ENCODE data around the gene ODAM. TPM values are rescaled to one million over a fixed set of nuclear protein-coding genes. Genes with fewer than 3 reads are reported as not detected.

The ODAM gene
- total and polyA plus RNA-seq, 7 donors: not detected

GRCh38 chr4:70190579-70190978 is 4.9 kb upstream of the ODAM start:
- H3K36me3 ChIP-seq (ENCODE audit: insufficient read depth in 1 of 2, low read depth in 1 of 2): no peaks in the 10 kb centered on the region
- DNase-seq (no peak), ATAC-seq (no peak)
- no peaks in the 10 kb centered on the region for H3K27me3 ChIP-seq (ENCODE audit: insufficient read depth in 3 of 3, low read length in 2 of 3)
- no peak overlapping the region for H3K27ac ChIP-seq
- 92 to 96% (median 95%) methylated on average over 1 of the region's 1 CpG for WGBS, 3 donors
- no peaks in the 10 kb centered on the region for H3K4me1 ChIP-seq
- intact Hi-C loops (cut with DNase I): no loop called here
- TF ChIP-seq, protein P1, sequence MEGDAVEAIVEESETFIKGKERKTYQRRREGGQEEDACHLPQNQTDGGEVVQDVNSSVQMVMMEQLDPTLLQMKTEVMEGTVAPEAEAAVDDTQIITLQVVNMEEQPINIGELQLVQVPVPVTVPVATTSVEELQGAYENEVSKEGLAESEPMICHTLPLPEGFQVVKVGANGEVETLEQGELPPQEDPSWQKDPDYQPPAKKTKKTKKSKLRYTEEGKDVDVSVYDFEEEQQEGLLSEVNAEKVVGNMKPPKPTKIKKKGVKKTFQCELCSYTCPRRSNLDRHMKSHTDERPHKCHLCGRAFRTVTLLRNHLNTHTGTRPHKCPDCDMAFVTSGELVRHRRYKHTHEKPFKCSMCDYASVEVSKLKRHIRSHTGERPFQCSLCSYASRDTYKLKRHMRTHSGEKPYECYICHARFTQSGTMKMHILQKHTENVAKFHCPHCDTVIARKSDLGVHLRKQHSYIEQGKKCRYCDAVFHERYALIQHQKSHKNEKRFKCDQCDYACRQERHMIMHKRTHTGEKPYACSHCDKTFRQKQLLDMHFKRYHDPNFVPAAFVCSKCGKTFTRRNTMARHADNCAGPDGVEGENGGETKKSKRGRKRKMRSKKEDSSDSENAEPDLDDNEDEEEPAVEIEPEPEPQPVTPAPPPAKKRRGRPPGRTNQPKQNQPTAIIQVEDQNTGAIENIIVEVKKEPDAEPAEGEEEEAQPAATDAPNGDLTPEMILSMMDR (IDR thresholded peaks at IDR 0.05): no peak
- H3K9me3 ChIP-seq: no peaks in the 10 kb centered on the region
- no peak overlapping the region for H3K4me3 ChIP-seq

GRCh38 chr4:70191647-70192046 is 3.9 kb upstream of the ODAM start:
- no peak for DNase-seq
- Histone ChIP-seq H3K27ac (no peak overlapping the region), H3K27me3 (ENCODE audit: insufficient read depth in 3 of 3, low read length in 2 of 3) (no peaks in the 10 kb centered on the region), H3K9me3 (no peaks in the 10 kb centered on the region), H3K4me1 (no peaks in the 10 kb centered on the region), H3K36me3 (ENCODE audit: insufficient read depth in 1 of 2, low read depth in 1 of 2) (no peaks in the 10 kb centered on the region), H3K4me3 (no peak overlapping the region)
- 33 to 44% (median 37%) methylated on average over 1 of the region's 1 CpG for WGBS, 3 donors
- ATAC-seq: no peak
- TF ChIP-seq, protein P1 (IDR thresholded peaks at IDR 0.05): no peak
- intact Hi-C loops (cut with DNase I): no loop called here

DNA sequence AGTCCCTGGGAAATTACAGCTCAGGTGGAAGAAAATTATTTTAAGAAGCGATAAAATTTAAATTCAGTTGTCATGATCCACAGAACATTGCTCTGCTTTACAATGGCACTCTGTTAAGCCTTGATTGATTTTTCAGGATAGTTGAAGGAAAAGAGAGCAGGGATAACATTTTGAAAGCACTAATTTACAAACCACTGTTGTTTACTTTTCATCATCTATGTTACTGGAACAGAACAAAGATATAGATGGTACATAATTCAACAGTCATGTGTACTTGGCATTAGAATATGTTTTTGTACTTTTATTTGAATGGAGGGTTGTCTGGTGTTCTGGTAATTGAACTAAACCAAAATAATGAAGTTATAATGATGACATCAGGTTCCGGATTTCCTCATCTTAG is 2.6 kb upstream of the ODAM start:
- Histone ChIP-seq H3K36me3 (ENCODE audit: insufficient read depth in 1 of 2, low read depth in 1 of 2) (no peaks in the 10 kb centered on the region), H3K4me3 (no peak overlapping the region)
- WGBS, 3 donors: 85 to 94% (median 89%) methylated on average over 2 of the region's 2 CpGs

GRCh38 chr4:70196857-70197256 is 1.3 kb downstream of the ODAM start:
- H3K4me1 ChIP-seq: no peaks in the 10 kb centered on the region
- H3K9me3 ChIP-seq: no peaks in the 10 kb centered on the region
- WGBS, 3 donors: 68 to 74% (median 68%) methylated on average over 2 of the region's 2 CpGs
- intact Hi-C loops (cut with DNase I): no loop called here
- H3K27me3 ChIP-seq (ENCODE audit: insufficient read depth in 3 of 3, low read length in 2 of 3): no peaks in the 10 kb centered on the region
- TF ChIP-seq, protein P1 (IDR thresholded peaks at IDR 0.05): no peak
- ATAC-seq (no peak), DNase-seq (no peak)
- no peaks in the 10 kb centered on the region for H3K36me3 ChIP-seq (ENCODE audit: insufficient read depth in 1 of 2, low read depth in 1 of 2)
- H3K27ac ChIP-seq: no peak overlapping the region
- no peak overlapping the region for H3K4me3 ChIP-seq

More for the DNA sequence above, 2.6 kb upstream of the ODAM start:
- TF ChIP-seq, protein P1 (IDR thresholded peaks at IDR 0.05): no peak
- no peaks in the 10 kb centered on the region for H3K27me3 ChIP-seq (ENCODE audit: insufficient read depth in 3 of 3, low read length in 2 of 3)
- H3K4me1 ChIP-seq: no peaks in the 10 kb centered on the region
- no peak for ATAC-seq
- no peak overlapping the region for H3K27ac ChIP-seq
- no peaks in the 10 kb centered on the region for H3K9me3 ChIP-seq
- no peak for DNase-seq
- intact Hi-C loops (cut with DNase I): no loop called here

DNA sequence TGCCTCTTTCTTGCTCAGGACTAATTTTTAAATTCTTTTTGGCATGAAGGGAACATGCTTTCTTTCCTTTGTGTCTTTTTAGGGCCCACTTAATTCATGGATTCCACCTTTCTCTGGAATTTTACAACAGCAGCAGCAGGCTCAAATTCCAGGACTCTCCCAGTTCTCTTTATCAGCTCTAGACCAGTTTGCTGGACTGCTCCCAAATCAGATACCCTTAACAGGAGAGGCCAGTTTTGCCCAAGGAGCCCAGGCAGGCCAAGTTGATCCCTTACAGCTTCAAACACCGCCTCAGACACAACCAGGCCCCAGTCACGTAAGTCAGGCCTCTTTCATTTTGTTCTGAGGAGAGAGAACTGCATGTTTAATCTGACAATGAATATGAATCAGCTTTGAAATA is 2.3 kb downstream of the ODAM start:
- WGBS, 3 donors: 47 to 61% (median 58%) methylated on average over 2 of the region's 2 CpGs
- Histone ChIP-seq H3K27me3 (ENCODE audit: insufficient read depth in 3 of 3, low read length in 2 of 3) (no peaks in the 10 kb centered on the region), H3K4me1 (no peaks in the 10 kb centered on the region), H3K27ac (no peak overlapping the region), H3K9me3 (no peaks in the 10 kb centered on the region), H3K4me3 (no peak overlapping the region), H3K36me3 (ENCODE audit: insufficient read depth in 1 of 2, low read depth in 1 of 2) (no peaks in the 10 kb centered on the region)
- DNase-seq: no peak
- ATAC-seq: no peak
- TF ChIP-seq, protein P1 (IDR thresholded peaks at IDR 0.05): no peak
- intact Hi-C loops (cut with DNase I): no loop called here
